Activated CD8-positive, alpha-beta memory T cell treated with anti-CD3 and anti-CD28 coated beads for 24 hours (primary cell): ENCODE results near the gene EHMT1.
"Not testable (repeated sequence)": the region's sequence is repeated elsewhere in the genome, so short reads cannot be mapped to it uniquely, and the experiment has no call there.

Experiments
- DNase-seq: peaks from one replicate; pipeline ENCODE4 v3.0.0-alpha.2; 2020

EHMT1 gene

DNA sequence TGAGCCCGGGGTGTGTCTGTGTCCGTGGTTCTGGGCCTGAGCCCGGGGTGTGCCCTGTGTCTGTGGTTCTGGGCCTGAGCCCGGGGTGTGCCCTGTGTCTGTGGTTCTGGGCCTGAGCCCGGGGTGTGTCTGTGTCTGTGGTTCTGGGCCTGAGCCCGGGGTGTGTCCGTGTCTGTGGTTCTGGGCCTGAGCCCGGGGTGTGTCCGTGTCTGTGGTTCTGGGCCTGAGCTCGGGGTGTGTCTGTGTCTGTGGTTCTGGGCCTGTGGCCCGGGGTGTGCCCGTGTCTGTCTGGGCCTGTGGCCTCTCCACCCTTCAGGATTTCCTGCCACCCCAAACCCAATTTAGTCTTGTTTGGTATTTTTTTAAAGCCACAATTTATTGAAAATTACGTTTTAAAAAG, 104.6 kb downstream of the EHMT1 start:
- not testable (repeated sequence) for DNase-seq

DNA sequence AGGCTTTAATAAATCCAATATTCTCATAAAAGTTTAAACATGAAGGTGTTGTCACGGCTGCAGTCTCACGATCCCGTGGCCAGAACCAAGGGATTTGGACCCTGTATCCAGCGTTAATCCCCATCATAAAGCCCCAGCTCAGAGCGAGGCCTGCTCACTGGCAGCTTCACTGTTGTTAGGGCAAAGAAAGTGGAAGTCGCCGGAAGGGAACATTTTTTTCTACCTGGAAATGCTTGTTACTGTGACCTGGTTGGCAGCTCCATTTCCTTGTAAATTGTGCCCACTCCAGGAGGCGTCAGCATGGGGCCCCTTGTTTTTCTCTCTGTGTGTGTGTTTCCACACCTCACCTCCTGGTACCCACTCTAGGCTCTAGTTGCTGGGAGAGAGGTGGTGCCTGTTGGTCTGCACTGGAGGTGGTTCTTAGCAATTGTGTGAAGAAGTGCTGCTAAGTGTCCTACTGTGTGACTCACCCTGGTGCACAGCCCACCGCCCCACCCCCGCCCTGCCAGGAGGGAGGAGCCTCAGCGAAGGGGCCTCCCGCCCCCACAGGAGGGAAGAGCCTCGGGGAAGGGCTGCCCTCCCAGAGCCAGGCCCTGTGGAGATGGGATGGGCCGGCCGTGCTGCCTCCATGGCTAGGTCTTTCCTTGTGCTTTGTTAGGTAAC, 105.1 kb downstream of the EHMT1 start:
- DNase-seq = no peak

DNA sequence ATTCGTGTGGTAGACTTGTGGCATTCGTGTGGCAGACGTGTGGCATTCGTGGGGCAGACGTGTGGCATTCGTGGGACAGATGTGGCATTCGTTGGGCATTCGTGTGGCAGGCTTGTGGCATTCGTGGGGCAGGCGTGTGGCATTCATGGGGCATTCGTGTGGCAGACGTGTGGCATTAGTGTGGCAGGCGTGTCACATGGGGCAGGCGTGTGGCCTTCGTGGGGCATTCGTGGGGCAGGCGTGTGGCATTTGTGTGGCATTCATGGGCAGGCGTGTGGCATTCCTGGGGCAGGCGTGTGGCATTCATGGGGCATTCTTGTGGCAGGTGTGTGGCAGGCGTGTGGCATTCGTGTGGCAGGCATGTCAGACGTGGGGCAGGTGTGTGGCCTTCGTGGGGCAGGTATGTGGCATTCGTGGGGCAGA, 106.0 kb downstream of the EHMT1 start:
- DNase-seq = no peak

DNA sequence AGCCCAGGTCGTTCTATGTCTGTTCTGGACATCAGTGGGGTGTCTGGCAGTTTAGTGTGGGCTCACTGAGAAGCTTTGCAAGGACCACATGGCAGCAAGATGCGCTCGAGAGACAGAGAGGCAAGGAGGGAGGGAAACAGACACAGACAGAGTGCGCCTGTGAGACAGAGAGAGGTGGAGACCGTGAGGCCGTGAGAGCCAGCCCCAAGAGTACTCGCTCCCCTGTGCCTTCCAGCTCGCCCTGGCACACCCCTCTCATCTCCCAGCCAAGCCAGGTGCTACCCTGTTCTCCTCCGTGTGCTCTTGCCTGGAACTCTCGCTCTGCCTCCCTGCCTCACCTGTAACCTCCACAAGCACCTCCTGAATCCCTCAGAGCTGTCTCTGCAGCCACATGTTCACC, 106.8 kb downstream of the EHMT1 start:
- DNase-seq = no peak

DNA sequence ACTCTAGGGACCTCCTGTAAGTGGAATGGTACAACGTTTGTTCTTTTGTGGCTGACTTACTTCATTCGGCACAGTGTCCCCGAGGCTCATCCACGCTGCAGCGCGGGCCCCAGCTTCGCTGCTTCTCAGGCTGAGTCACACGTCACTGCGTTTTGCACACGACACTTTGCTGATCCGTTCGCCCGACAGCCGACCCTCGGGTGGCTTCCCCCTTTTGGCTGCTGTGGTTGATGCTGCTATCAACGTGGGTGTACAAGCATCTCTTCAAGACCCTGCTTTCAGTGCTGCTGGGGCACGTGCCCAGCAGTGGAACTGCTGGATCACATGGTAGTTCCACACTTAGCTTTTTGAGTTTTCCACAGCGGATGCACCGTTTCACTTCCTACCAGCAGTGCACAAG, 107.5 kb downstream of the EHMT1 start:
- not testable (repeated sequence) for DNase-seq

DNA sequence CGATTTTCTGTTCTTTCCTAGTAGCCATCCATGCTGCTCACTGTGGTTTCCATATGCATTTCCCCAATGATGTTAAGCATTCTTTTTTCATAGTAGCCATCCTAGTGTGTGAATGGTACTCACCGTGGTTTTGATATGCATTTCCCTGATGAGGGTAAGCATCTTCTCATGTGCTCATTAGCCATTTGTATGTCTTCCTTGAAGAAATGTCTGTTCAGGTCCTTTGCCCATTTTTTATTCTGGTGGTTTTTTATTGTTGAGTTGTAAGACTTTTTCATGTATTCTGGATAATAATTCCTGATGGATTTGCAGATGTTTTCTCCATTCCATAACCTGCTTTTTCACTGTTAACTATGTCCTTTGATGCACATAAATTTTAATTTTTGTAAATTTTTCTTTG, 108.0 kb downstream of the EHMT1 start:
- DNase-seq = no peak

DNA sequence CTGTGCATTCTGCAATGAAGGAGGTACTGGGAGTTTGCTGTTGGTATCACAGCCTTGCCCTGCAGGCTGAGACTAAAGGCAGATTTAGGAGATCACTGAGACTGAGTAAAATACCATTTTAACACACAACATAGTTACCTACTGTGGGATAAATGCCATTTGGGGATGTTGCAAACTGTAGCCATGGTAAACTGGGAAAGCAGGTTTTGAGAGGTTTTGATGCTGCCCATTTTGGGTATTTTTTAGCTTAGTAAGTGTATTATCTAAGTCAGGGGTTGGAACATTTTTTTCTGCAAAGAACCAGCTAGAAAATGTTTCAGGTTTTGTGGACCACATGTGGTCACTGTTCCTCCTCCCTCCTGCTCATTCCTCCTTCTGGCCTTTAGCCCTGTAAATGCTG, 108.9 kb downstream of the EHMT1 start:
- no peak for DNase-seq

DNA sequence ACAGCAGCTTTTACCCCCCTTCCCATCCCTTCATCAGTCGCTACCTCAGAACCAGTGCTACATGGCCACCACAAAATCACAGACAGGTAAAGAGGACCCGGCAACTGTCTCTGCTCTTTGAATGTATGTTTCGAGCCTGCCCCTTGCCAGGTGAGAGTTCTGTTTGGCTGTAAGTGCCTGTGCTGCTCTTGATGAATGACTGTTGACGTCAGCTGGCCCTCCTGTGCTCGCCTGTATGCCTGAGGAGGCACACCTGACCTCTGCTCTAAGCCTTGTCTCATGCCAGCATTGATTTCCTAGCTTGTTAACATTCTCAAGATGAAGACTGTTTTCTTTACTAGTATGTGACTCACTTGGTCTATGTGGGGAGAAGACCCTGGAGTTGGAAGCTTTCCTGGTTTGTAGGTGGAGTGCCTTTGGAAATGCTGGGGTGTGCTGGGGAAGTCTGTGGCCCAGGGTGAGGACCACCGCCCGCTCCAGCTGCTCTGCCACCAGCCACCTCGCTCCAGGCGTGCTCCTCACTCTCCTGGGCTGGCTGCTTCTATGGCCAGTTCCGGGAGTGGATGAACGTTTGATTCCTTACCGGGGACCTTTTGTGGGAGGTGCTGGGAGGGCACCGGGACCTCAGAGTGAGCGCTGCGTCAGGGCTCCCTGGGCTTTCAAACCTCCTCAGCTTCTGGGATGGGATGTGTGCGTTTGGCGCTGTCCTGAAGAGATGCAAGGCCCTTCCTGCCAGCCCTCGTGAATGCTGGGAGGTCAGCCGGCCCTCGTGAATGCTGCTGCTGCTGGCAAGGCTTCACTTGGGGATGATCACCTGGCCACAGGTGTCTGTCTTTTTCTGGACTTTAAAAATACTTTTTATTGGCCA, 109.9 kb downstream of the EHMT1 start:
- DNase-seq = no peak

DNA sequence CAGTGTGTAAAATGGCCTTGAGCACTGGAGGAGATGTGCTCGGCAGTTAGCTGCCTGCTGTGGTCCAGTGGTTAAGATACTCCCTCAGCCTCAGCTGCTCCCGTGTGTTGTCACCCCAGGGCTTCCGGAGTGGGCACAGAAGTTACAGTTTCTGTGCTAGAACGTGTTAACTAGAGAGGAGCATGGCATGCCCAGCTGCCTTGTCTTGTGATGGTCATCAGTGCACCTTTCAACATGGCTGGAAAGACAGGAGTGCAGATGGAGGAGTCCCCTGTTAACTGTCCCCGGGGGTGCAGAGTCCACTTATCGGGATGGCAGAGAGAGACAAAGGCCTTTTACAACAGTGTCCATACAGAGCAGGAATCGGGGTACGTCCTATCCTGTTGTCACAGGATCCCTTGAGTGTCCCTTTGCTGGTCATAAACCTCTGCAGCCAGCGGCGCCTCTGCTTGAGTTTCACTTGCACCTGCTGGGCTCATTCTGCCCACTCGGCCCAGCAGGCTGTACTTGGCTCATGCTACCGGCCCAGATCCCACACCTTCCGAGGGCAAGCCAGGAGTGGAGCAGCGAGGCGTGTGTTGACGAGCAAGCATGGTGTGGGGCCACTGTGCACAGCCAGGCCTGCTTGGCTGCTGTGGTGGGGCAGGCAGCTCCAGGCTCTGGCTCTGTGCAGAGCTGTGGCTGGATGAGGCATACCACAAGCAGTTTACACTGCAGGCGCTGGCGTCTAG, 112.6 kb downstream of the EHMT1 start:
- DNase-seq = no peak

DNA sequence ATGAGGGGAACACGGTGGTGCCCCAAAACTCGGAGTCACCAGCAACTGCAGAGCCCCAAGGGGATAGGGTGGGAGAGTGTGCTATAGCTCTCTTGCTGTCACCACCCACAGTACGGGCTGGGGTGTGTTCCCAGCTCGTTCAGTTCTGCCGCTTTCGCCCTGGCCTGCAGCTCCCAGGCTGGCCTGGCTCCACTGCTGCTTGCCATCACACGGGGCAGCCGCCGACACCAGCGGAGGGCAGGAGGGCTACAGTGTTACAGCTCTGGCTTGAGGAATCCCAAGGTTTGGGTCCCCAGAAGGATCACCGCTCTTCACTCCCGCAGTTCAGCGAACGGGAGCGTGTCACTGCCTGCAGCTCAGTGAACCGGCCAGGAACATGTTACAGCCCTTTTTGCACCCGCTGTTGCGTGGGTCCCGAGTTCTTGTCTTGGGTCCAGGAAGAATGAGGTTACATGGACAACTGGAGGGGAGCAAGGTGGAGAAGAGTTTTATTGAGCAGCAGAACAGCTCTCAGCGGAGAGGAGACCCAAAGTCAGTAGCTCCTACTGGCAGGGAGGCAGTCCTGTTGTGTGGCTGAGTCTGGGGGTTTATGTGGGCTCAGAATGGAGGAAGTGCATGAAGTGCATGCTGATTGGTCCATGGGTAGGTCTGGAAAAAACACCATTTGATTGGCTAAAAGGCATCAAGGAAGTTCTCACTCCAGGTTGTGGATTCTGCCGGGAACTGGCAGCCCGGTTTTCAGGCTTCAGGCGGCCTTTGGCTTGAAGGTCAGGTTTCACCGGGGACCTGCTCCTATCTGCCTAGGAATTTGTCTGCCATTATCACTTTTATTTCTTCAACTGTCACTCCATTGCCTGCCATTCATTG, 113.4 kb downstream of the EHMT1 start:
- DNase-seq = no peak

DNA sequence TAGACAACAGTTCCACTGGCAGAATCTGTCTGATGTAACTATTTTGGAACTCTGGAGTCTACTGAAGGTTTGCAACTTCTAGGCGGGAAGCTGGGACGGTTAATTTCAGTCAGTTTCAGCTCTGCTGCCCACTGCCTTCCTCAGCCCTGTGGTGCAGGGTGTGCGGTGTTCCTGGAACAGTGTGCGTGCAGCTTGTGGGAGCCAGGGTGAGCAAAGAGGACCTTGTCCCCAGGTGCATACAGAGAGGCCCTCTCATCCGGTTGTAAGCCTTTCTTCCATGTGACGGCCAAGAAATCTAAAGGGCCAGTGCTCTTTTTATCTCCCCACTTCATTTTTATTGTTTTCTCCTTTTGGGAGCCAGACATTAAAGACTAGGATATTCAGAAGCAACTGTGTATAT, 114.6 kb downstream of the EHMT1 start:
- no peak for DNase-seq

DNA sequence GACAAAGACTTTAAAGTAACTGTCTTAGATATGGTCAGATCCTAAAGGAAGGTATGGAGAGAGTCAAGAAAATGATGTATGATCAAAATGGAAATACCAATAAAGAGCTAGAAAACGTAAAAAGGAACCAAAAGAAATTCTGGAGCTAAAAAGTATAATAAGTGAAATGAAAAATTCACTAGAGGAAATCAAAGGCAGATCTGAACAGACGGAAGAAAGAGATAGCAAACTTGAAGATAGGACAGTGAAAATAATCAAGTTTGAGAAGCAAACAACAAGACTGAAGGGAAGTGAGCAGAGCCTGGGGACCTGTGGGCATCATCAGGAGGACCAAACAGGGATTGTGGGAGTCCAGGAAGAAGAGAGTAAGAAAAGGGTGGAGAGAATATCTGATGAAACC, 115.4 kb downstream of the EHMT1 start:
- no peak for DNase-seq

DNA sequence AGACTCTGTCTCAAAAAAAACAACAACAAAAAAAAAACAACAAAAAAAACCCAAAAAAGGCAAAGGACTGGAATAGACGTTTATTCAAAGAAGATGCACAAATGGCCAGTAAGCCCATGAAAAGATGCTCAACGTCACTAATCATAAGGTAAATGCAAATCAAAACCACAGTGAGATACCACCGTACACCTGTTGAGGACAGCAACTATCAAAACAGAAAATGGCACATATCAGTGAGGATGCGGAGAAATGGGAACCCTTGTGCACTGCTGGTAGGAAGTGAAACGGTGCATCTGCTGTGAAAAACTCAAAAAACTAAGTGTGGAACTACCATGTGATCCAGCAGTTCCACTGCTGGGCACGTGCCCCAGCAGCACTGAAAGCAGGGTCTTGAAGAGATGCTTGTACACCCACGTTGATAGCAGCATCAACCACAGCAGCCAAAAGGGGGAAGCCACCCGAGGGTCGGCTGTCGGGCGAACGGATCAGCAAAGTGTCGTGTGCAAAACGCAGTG, 119.4 kb downstream of the EHMT1 start:
- DNase-seq = not testable (repeated sequence)

DNA sequence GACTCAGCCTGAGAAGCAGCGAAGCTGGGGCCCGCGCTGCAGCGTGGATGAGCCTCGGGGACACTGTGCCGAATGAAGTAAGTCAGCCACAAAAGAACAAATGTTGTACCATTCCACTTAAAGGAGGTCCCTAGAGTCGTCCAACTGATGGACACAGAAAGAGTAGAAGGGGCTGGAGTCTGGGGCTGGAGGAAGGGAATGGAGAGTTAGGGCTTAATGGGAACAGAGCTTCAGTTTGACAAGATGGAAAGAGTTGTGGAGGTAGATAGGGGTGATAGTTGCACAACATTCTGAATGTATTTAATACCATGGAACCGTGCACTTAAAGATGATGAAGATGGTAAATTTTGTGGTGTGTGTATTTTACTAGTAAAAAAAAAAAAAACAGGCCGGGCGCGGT, 119.9 kb downstream of the EHMT1 start:
- no peak for DNase-seq

DNA sequence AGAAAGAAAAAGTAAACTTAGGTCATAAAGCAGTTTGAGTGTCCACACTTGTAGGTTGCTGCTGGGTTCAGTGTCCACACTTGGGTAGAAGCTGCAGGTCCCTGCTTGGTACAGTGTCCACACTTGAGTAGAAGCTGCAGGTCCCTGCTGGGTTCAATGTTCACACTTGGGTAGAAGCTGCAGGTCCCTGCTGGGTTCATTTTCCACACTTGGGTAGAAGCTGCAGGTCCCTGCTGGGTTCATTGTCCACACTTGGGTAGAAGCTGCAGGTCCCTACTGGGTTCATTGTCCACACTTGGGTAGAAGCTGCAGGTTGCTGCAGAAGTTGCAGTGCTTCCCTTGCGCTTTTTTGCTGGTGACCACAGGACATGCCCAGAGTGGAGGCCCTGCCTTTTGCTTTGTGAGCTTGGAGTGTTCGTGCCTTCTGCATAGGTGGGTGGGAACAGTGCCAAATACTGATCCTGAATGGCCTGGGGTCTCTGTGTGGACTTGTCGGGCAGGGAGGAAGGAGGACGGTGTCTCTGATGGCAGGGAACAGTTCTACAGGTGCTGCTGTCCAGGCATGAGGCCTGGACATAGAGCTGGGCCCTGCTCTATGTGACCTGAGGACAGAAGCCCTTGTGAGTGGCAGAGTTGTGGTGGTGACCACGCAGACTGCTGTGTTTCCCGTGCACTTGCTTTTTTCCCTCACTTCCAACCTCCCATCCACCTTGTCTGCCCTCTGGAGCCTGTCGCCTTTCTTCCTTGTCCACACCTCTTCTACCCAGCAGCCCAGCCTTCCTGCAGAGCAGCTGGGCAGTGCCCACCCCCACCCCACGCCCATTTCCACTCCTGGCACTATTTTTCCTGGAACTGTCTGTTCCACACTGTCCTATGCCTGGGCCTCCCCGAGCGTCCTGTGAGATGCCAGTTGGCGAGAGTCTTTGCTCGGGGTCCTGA, 120.8 kb downstream of the EHMT1 start:
- no peak for DNase-seq

DNA sequence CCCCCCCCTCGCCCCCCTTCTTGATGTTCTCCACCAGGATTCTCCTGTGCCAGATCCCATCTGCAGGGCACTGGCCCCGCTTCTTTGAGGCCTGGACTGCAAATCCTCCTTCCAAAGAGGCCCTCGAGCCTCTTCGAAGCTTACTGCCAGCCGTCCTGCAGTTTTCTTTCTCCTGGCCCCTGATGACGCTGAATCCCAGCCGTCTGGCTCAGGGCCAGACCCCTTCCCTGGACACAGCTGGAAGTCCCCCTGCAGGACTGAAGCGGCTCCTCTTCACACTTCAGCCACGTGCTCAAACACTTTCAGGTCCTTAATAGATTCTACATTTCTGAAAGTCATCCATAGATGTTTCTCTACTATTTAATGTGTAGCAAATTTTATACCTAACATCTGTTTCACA, 121.5 kb downstream of the EHMT1 start:
- DNase-seq = no peak

DNA sequence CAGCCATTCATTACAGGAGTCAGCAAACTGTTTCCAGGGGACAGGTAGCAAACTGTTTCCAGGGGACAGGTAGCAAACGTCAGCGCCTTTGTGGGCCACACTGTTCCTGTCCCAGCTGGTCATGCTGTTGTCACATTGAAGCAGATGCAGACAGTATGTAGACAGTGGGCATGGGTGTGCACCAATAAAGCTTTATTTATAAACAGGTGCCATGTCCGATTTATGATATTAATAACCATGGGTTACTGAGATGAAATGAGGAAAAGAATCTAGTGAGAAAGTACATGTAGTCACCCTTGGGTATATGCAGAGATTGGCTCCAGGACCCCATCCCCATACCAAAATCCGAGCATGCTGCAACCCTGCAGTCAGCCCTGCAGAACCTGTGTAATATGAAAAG, 122.5 kb downstream of the EHMT1 start:
- DNase-seq = no peak

DNA sequence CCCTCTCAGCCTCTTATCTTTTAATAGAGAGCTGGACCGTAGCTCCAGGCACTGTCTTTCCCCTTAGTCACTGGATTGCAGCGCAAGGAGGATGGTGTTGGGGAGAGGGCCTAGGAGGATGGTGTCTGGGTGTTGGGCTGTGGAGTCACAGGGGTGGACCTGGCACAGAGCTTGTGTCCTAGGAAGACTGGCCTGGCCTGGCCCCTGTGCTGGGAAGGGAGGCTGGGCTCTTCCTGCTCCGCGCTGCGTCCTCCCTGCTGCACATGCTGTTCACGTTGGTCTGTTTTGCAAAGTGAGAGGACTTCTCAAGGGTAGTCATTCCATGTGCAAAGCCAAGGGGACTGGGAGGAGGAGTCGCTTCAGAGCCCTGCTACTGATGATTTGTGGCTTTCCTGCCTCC, 123.9 kb downstream of the EHMT1 start:
- DNase-seq = no peak

DNA sequence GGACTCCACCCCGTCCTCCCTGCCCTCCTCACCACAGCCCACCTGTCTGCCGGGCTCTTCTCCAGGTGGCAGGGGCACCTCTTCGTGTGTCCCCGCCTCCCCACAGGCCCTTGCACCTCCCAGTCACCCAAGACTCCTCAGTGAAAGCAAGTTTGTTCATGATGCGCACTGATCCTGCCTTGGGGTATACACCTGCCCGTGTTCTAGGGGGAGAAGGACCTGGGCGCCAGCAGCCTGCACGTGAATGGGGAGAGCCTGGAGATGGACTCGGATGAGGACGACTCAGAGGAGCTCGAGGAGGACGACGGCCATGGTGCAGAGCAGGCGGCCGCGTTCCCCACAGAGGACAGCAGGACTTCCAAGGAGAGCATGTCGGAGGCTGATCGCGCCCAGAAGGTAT, 124.9 kb downstream of the EHMT1 start:
- DNase-seq = no peak

DNA sequence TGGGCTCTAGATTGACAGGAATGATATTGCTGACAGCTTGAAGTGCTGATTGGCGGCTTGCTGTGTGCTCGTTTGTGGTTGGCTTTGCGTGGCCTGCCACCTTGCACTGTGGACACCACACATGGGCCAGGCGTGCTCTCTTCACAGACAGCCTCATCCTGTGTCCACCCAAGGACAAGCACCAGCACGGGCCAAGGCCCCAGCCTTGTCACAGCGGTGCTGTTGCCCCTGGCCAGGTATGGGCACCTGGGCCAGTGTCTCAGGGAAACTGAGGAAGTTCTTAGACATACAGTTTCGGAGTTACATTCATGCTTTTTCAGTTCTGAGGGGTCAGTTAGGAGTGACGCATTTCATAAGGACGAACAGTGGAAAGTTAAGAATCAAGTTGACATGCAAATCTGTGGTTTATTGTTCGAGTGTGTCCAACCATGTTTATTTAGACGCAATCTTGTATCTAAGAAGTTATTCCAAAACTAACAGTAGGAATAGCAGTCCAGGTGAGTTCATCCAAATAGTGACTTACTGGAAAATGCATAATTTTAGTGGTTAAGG, 125.9 kb downstream of the EHMT1 start:
- no peak for DNase-seq

DNA sequence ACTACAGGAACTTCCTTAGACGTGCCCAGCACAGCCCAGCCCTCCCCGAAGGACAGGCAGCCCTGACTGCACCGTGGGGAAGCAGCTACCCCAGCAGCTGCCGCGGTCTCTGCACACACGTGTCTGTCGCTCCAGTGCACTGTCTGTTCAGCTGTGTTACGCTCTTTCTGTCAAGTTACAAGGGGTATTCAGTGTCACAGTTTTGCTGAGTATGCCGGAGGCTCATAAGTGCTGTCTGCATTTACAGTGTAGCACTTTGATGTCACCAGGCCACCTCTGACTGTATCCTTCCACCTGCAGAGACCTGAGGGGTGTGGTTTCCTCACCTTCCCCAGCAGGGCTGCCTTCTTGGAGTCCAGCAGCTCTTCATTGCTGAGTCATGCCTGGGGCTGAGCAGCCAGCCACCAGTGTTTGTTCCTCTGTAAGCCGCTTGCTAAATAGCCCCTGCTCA, 126.8 kb downstream of the EHMT1 start:
- DNase-seq = no peak
